ENCODE results near the gene ABAT.
"Not testable (repeated sequence)": the region's sequence is repeated elsewhere in the genome, so short reads cannot be mapped to it uniquely, and the experiment has no call there.

The ABAT gene

GRCh38 chr16:8682551-8683259 lies 8.3 kb downstream of the ABAT start:
- no peak for DNase-seq (ENCODE audit: low read depth in 2 of 2)

- no peak for DNase-seq (ENCODE audit: low read depth in 2 of 2)
Observed at GRCh38 chr16:8683640-8684039, 9.2 kb downstream of the ABAT start.

GRCh38 chr16:8685617-8686016 lies 11.2 kb downstream of the ABAT start:
- DNase-seq (ENCODE audit: low read depth in 2 of 2), result no peak

GRCh38 chr16:8686031-8686621 lies 11.7 kb downstream of the ABAT start:
- no peak for DNase-seq (ENCODE audit: low read depth in 2 of 2)

- DNase-seq (ENCODE audit: low read depth in 2 of 2), result no peak
Observed at GRCh38 chr16:8686879-8687278, 12.5 kb downstream of the ABAT start.

GRCh38 chr16:8689686-8690085 lies 15.3 kb downstream of the ABAT start:
- DNase-seq (ENCODE audit: low read depth in 2 of 2), result no peak

GRCh38 chr16:8691728-8692127 lies 17.3 kb downstream of the ABAT start:
- no peak for DNase-seq (ENCODE audit: low read depth in 2 of 2)

GRCh38 chr16:8694795-8695728 lies 20.6 kb downstream of the ABAT start:
- no peak for DNase-seq (ENCODE audit: low read depth in 2 of 2)

GRCh38 chr16:8696880-8697279 lies 22.5 kb downstream of the ABAT start:
- no peak for DNase-seq (ENCODE audit: low read depth in 2 of 2)

GRCh38 chr16:8697965-8698364 lies 23.5 kb downstream of the ABAT start:
- no peak for DNase-seq (ENCODE audit: low read depth in 2 of 2)

GRCh38 chr16:8703693-8704092 lies 29.3 kb downstream of the ABAT start:
- no peak for DNase-seq (ENCODE audit: low read depth in 2 of 2)

- DNase-seq (ENCODE audit: low read depth in 2 of 2), result no peak
Observed at GRCh38 chr16:8704098-8704497, 29.7 kb downstream of the ABAT start.

- not testable (repeated sequence) for DNase-seq (ENCODE audit: low read depth in 2 of 2)
Observed at GRCh38 chr16:8705100-8705822, 30.8 kb downstream of the ABAT start.

GRCh38 chr16:8708536-8708935 lies 34.1 kb downstream of the ABAT start:
- no peak for DNase-seq (ENCODE audit: low read depth in 2 of 2)

GRCh38 chr16:8712589-8713361 lies 38.4 kb downstream of the ABAT start:
- no peak for DNase-seq (ENCODE audit: low read depth in 2 of 2)

GRCh38 chr16:8713635-8714172 lies 39.3 kb downstream of the ABAT start:
- DNase-seq (ENCODE audit: low read depth in 2 of 2), result no peak

GRCh38 chr16:8714174-8714573 lies 39.8 kb downstream of the ABAT start:
- DNase-seq (ENCODE audit: low read depth in 2 of 2), result no peak

GRCh38 chr16:8714807-8715206 lies 40.4 kb downstream of the ABAT start:
- no peak for DNase-seq (ENCODE audit: low read depth in 2 of 2)

- no peak for DNase-seq (ENCODE audit: low read depth in 2 of 2)
Observed at GRCh38 chr16:8716052-8716451, 41.6 kb downstream of the ABAT start.

- DNase-seq (ENCODE audit: low read depth in 2 of 2), result no peak
Observed at GRCh38 chr16:8716592-8716991, 42.2 kb downstream of the ABAT start.

- DNase-seq (ENCODE audit: low read depth in 2 of 2), result no peak
Observed at GRCh38 chr16:8717469-8717868, 43.1 kb downstream of the ABAT start.

Data from stimulated activated CD4-positive, alpha-beta T cell treated with anti-CD3 and anti-CD28 coated beads, Interleukin-4, amount 100 ng/mL, for 48 hours (primary cell).